HG03196 (cell line): ENCODE data around the gene SLC35F5.
"Not testable (repeated sequence)": the region's sequence is repeated elsewhere in the genome, so short reads cannot be mapped to it uniquely, and the experiment has no call there.

Experiments used
- ATAC-seq: cut with Tn5 transposase; IDR thresholded peaks from one replicate; pipeline ENCODE4 v1.9.1; 2021; ENCODE audit not compliant: unreplicated experiment

The SLC35F5 gene

DNA sequence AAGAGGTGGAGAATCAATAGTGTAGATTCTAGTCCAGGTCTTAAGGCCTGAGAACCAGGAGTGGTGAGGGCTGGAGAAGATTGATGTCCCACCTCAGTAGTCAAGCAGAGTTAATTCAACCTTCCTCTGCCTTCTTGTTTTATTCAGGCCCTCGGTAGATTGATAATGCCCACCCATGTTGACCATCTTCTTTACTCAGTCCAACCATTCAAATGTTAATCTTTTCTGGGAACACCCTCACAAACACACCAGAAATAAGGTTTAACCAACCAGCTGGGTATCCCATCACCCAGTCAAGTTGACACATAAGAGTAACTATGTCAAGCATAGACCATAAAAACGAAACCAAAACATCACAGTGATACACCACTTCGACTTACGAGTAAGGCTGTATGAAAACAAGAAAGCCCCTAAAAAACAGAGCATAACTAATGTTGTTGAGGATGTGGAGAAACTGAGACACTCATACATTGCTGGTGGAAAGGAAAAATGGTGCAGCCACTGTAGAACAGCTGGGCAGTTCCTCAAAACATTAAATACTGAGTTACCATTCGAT, 57.5 kb downstream of the SLC35F5 start:
- ATAC-seq = no peak

DNA sequence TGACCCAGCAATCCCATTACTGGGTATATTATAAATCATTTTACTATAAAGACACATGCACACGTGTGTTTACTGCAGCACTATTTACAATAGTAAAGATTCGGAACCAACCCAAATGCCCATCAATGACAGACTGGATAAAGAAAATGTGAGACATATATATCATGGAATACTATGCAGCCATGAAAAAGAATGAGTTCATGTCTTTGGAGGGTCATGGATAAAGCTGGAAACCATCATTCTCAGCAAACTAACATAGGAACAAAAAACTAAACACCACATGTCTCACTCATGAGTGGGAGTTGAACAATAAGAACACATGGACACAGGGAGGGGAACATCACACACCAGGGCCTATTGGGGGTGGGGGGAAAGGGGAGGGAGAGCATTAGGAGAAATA, 58.2 kb downstream of the SLC35F5 start:
- not testable (repeated sequence) for ATAC-seq

- ATAC-seq = no peak
These were observed 58.9 kb downstream of the SLC35F5 start for GRCh38 chr2:113697516-113697915.

DNA sequence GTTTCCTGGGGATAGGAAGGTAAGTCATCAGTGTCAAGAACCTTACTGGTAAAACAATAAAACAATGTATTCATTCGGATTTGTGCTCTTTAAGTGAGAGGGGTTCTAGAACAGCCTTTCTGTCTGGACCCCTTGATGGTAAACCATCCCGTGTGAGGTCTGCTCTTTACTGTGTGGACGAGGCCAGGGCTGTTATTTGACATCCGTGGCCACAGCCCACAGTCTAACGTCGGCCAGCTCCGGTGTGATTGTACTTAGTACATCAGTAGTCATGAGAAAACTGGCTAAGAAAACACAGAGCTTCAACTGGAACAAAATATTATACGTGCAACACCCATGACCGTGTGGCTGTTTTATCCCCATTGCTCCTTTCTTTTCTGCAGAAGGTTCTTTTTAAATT, 62.0 kb downstream of the SLC35F5 start:
- ATAC-seq = no peak

DNA sequence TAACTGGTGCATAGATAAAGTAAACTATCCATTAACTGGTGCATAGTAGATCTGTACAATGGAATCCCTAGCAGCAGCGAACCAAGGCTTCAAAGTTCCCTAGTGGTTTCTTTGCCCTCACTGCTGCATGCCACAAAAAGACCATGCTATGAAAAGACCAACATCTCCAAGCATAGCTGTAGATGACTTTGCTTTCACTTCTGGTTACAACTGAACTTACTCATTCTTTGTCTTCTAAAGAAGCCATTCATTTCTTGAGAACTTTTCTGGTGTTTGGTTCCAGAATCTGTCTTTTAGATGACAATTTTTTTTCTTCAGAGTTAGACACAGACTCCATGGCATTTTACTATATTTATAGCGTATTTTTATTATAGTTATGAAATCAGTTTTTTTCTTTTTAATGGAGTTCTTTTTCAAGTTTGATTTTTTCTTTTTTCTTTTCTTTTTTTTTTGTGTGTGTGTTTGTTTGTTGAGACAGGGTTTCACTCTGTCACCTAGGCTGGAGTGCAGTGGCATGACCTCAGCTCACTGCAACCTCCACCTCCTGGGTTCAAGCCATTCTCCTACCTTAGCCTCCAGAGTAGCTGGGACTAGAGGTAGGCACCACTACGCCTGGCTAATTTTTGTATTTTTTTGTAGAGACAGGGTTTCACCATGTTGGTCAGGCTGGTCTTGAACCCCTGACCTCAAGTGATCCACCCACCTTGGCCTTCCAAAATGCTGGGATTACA, 63.6 kb downstream of the SLC35F5 start:
- ATAC-seq = peak; percentile 80

DNA sequence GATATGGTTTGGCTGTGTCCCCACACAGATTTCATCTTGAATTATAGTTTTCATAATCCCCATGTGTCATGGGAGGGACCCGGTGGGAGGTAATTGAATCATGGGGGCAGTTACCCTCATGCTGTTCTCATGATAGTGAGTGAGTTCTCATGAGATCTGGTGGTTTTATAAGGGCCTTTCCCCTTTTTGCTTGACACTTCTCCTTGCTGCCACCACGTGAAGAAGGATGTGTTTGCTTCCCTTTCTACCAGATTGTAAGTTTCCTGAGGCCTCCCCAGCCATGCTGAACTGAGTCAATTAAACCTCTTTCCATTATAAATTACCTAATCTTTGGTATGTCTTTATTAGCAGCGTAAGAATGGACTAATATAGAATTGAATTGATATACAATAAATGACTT, 65.6 kb downstream of the SLC35F5 start:
- not testable (repeated sequence) for ATAC-seq

GRCh38 chr2:113686537-113686936, 69.9 kb downstream of the SLC35F5 start:
- ATAC-seq = no peak

DNA sequence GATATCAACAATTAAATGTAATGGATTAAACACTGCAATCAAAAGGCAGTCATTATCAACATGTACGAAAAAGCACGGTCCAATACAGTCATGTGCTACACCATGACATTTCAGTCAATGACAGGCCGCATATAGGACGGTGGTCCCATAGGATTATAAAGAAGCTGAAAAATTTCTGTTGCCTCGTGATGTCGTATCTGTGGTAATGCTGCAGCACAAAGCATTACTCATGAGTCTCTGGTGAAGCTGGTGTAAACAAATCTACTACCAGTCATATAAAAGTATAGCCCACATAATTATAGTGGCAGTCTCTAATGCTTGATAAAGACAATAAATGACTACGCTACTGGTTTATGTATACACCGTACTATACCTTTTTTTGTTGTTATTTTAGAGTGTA, 71.0 kb downstream of the SLC35F5 start:
- ATAC-seq = no peak

GRCh38 chr2:113679457-113679856, 77.0 kb downstream of the SLC35F5 start:
- ATAC-seq = no peak

- no peak for ATAC-seq
These were observed 79.1 kb downstream of the SLC35F5 start for GRCh38 chr2:113677330-113677729.

DNA sequence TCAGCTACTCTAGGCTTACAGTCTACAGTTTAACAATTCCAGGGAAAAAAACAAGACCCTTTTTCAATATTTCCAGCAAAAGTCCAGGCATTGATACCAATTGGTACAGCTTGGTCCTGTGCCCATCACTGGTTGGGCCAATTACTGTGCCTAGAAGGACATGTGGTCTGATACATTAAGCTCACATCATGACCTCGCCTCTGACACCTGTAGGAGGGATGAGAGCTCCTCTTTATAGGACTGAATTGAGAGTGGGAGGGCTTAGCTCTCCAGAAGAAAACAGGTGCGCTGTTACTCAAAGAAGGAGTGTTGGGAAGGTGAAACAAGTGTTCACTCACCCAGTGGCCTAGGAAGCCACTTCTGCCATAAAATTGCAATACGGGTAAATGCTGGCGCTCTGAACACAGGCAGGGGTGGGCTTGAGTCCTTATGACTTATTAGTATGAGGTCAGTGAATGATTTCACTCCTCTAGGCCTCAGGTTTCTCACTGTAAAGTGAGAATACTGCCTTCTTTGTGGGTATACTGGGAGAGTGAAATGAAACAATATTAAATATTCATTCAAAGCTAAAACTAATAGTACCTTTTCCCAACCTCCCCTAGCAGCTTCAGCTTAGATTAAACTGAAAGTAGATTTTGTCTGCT, 79.7 kb downstream of the SLC35F5 start:
- no peak for ATAC-seq

- ATAC-seq = no peak
These were observed 80.6 kb downstream of the SLC35F5 start for GRCh38 chr2:113675875-113676274.

- ATAC-seq = no peak
These were observed 84.0 kb downstream of the SLC35F5 start for GRCh38 chr2:113672326-113672932.

DNA sequence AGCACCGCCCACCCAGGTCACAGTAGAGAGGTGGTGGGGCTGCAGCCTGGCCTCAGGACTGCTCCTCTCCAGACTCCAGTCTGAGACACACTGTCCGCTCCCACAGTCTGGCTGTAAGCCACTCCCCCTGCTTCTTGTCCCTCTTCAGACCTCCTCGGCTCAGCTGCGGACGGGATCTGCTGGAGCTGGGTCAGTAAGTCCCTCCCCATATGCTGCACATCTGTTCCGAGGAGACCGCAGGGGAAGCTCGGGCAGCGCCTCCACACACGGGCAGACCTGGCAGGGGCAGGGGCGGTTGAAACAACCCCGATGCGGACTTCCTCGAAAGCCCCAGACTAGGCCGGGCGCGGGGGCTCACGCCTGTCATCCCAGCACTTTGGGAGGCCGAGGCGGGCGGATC, 87.4 kb downstream of the SLC35F5 start:
- not testable (repeated sequence) for ATAC-seq

- not testable (repeated sequence) for ATAC-seq
These were observed 91.5 kb downstream of the SLC35F5 start for GRCh38 chr2:113664761-113665533.

GRCh38 chr2:113663285-113664060, 93.0 kb downstream of the SLC35F5 start:
- not testable (repeated sequence) for ATAC-seq
